HepG2 (cell line): Measurements from ENCODE around the gene FYTTD1. TPM values are rescaled to one million over a fixed set of nuclear protein-coding genes. Genes with fewer than 3 reads are reported as not detected.
A peak's percentile ranks its signal among the peaks of the same experiment; 100 is the strongest.

ENCODE experiments used
- ATAC-seq: fragments of 200-7000 bp; cut with Tn5 transposase; 3 replicates; pipeline ENCODE4 v1.9.1; 2020; ENCODE audit warnings: mild to moderate bottlenecking, moderate library complexity
- BruUV-seq: library from RNA; stranded (reverse); fragments of 400-500 nt; replicated peaks from 2 replicates; lab custom pipeline; 2021; lab: Mats Ljungman, UMichigan
- CTCF ChIA-PET: fragments of 300-600 bp; formaldehyde crosslinking; extraction: SDS; loops from one replicate; lab custom pipeline; 2021; ENCODE audit warnings: low total read pairs, inconsistent platforms, low intra/inter-chr PET ratio; lab: Yijun Ruan, JAX
- POLR2A ChIA-PET: fragments of 350-600 bp; sonication (Branson Sonifier 250); formaldehyde crosslinking; loops from one replicate; lab custom pipeline; 2020; ENCODE audit warnings: antibody characterized with exemption, inconsistent platforms; lab: Yijun Ruan, JAX
- DNase-seq: peaks from one replicate; pipeline ENCODE4 v3.0.0-alpha.2; 2015; ENCODE audit warnings: low spot score
- FAIRE-seq: peaks from 3 replicates; lab custom pipeline; 2011; peaks lifted over from hg19 to GRCh38; lab: Jason Lieb, UNC
- H2AFZ ChIP-seq: one replicate; pipeline ENCODE4 v1.6.1; 2011; ENCODE audit warnings: low read length, inconsistent platforms
- H3K27ac ChIP-seq: fragments of 300-600 bp; 3 replicates; pipeline ENCODE4 v1.8.0; 2011; ENCODE audit warnings: mixed run types, mild to moderate bottlenecking, mixed read lengths, low read length, inconsistent platforms; ENCODE audit not compliant: insufficient read depth; ENCODE audit errors: extremely low read length
- H3K27me3 ChIP-seq, 2 experiments: fragments of 200-600 bp in 1 of 2; 2 replicates in 1 of 2; 3 replicates in 1 of 2; pipeline versions ENCODE4 v1.6.0 to v1.8.0; 2011; ENCODE audit warnings: low read length in 2 of 2, mild to moderate bottlenecking in 2 of 2, moderate library complexity in 2 of 2, inconsistent platforms in 1 of 2; ENCODE audit not compliant: insufficient read depth in 2 of 2, control insufficient read depth in 1 of 2
- H3K36me3 ChIP-seq, 2 experiments: fragments of 200-600 bp in 1 of 2; replicated peaks in 1 of 2; 2 replicates in 1 of 2; 3 replicates in 1 of 2; pipeline versions ENCODE4 v1.5.1 to v1.8.0; 2011; ENCODE audit warnings: low read length in 2 of 2, inconsistent platforms in 1 of 2; ENCODE audit not compliant: insufficient read depth in 2 of 2, control insufficient read depth in 1 of 2
- H3K4me1 ChIP-seq: 2 replicates; pipeline ENCODE4 v1.5.1; 2012; ENCODE audit warnings: low read length, inconsistent platforms; ENCODE audit not compliant: insufficient read depth
- H3K4me2 ChIP-seq: 2 replicates; pipeline ENCODE4 v1.6.0; 2011; ENCODE audit warnings: low read depth, low read length, inconsistent platforms
- H3K4me3 ChIP-seq, 3 experiments: fragments of 200-600 bp in 1 of 3; sonication (generic), shearing (Covaris generic) in 1 of 3; replicated peaks in 1 of 3; 2 replicates each; pipeline ENCODE4 v1.5.1; 2011 to 2016; ENCODE audit warnings: low read length in 3 of 3, inconsistent platforms in 2 of 3, low read depth in 2 of 3, mild to moderate bottlenecking in 2 of 3, control low read depth in 1 of 3, mixed read lengths in 1 of 3; ENCODE audit not compliant: insufficient read depth in 1 of 3
- H3K79me2 ChIP-seq: one replicate; pipeline ENCODE4 v1.6.1; 2011; ENCODE audit warnings: low read length, inconsistent platforms; ENCODE audit not compliant: insufficient read depth
- H3K9ac ChIP-seq: 2 replicates; pipeline ENCODE4 v1.6.0; 2011; ENCODE audit warnings: mild to moderate bottlenecking, low read depth, low read length, inconsistent platforms; ENCODE audit not compliant: insufficient read depth
- H3K9me3 ChIP-seq: 2 replicates; pipeline ENCODE4 v1.5.1; 2012; ENCODE audit warnings: mild to moderate bottlenecking, low read length
- H4K20me1 ChIP-seq: 2 replicates; pipeline ENCODE4 v1.6.0; 2011; ENCODE audit warnings: inconsistent platforms, mild to moderate bottlenecking, low read length, moderate library complexity; ENCODE audit not compliant: insufficient read depth
- ARNT ChIP-seq: fragments of 450-650 bp; IDR thresholded peaks from 2 replicates; pipeline ENCODE4 v1.6.1; 2017
- KAT2B ChIP-seq: fragments of 150-350 bp; IDR thresholded peaks from 2 replicates; pipeline ENCODE4 v1.6.1; 2014; ENCODE audit warnings: low read depth, low read length, borderline replicate concordance
- MAX ChIP-seq: IDR thresholded peaks from 2 replicates; pipeline ENCODE4 v1.6.1; 2012; ENCODE audit warnings: inconsistent platforms
- NFATC3 ChIP-seq: sonication (generic); formaldehyde crosslinking; IDR thresholded peaks from 2 replicates; pipeline ENCODE4 v1.5.1; 2020; ENCODE audit warnings: mild to moderate bottlenecking, missing genetic modification reagents
- SMAD1 ChIP-seq: sonication (generic); formaldehyde crosslinking; IDR thresholded peaks from 2 replicates; pipeline ENCODE4 v1.4.0; 2020; ENCODE audit warnings: missing genetic modification reagents, low read depth, mild to moderate bottlenecking, borderline replicate concordance
- ZBTB3 ChIP-seq: sonication (generic); formaldehyde crosslinking; IDR thresholded peaks from 2 replicates; pipeline ENCODE4 v1.4.0; 2020; ENCODE audit warnings: low read depth, mild to moderate bottlenecking, moderate library complexity, missing genetic modification reagents, borderline replicate concordance
- ZNF331 ChIP-seq: sonication (generic); formaldehyde crosslinking; IDR thresholded peaks from 2 replicates; pipeline ENCODE4 v1.4.0; 2020; ENCODE audit warnings: missing genetic modification reagents
- ZNF407 ChIP-seq: sonication (generic); formaldehyde crosslinking; IDR thresholded peaks from one replicate; pipeline ENCODE4 v1.5.1; 2020; ENCODE audit warnings: mild to moderate bottlenecking, missing genetic modification reagents; ENCODE audit errors: not compliant biosample characterization
- ZNF652 ChIP-seq: IDR thresholded peaks from 2 replicates; pipeline ENCODE4 v1.6.1; 2016; ENCODE audit warnings: low read depth, borderline replicate concordance
- WGBS: methylation state at CpG from one replicate; pipeline ENCODE4 v1.1.6; 2017; ENCODE audit warnings: low lambda C conversion rate; 5-methylcytosine and 5-hydroxymethylcytosine counted together
- in situ Hi-C: cut with HindIII; loops from 2 replicates; pipeline ENCODE4 v1.10.0; 2017; ENCODE audit warnings: low pct_unique_long_range_greater_than_20kb; ENCODE audit not compliant: extremely low pct_ligation_motif_present
- intact Hi-C: fragments of 100-400 bp; cut with micrococcal nuclease; formaldehyde crosslinking; loops from one replicate; pipeline ENCODE4 v1.10.0; 2022; ENCODE audit not compliant: unreplicated experiment
- polyA plus RNA-seq, 8 experiments: library from polyadenylated mRNA; depleted of rRNA in 3 of 8; stranded (reverse) in 7 of 8; unstranded in 1 of 8; fragments of >200 nt; fragmentation: Illumina TruSeq in 4 of 8; extraction: Trizol in 4 of 8; gene quantifications; 2 replicates each; pipeline versions ENCODE4 v1.2.1 to v1.2.3, GENCODE V29; 2011 to 2016; ENCODE audit warnings: low read depth in 4 of 8, missing spikeins in 1 of 8, mixed read lengths in 1 of 8; ENCODE audit not compliant: insufficient read depth in 1 of 8
- total RNA-seq, 5 experiments: library from RNA; depleted of rRNA; stranded (reverse); fragments of >200 nt; fragmentation: Illumina TruSeq; extraction: Trizol; gene quantifications; 2 replicates each; pipeline ENCODE4 v1.2.3, GENCODE V29; 2016; ENCODE audit warnings: low read depth in 1 of 5

FYTTD1 gene
- total and polyA plus RNA-seq, 2 of the 13 experiments (the other 11 are each of a cell fraction or from before 2014, with no cell fraction given) = 6.5 to 28.8 TPM

DNA sequence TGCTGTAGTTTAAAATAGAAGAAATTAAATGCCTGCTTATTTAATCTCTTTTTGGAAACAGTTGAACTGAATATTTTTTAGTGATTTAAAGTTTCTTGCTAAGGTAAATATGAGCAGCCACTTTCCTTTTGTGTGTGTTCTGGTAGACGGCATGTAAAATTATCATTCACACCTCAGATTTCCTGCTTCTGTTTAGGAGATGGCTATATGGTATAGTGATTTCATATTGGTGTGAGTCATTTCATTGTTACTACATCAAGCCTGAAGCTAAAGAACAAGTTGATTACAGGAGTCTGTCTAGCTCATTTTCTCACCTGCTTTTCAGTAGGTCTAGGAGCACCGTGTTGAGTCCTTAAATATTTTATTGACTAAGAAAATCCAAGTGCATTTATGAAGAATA, 43.6 kb downstream of the FYTTD1 start:
- H4K20me1 ChIP-seq = peaks cover 15% of the 10 kb centered on the region; the same call in 1 of the 2 replicates
- H3K4me3 ChIP-seq = no peak overlapping the region
- CTCF ChIA-PET = no interaction called here
- FAIRE-seq = no peak
- H3K27me3 ChIP-seq = no peaks in the 10 kb centered on the region; a peak in 1 of 5 replicates
- peak overlapping the region; percentile 45 for H3K4me2 ChIP-seq
- peaks cover 44% of the 10 kb centered on the region for H3K4me1 ChIP-seq
- no peaks in the 10 kb centered on the region; a peak in 2 of 5 replicates for H3K36me3 ChIP-seq
- POLR2A ChIA-PET = no interaction called here
- no peak for ATAC-seq
- H3K79me2 ChIP-seq = peaks cover 63% of the 10 kb centered on the region
- intact Hi-C loops = loop anchor here (5.0 kb wide), 1 partner anchor 41 kb away; no protein-coding TSS in a partner anchor
- TF ChIP-seq ZNF407 (CRISPR knock-in tag) (no peak), ZNF652 (CRISPR knock-in tag) (no peak), MAX (no peak), NFATC3 (no peak), KAT2B (no peak), ARNT (no peak), SMAD1 (CRISPR knock-in tag) (no peak), ZNF331 (CRISPR knock-in tag) (no peak), ZBTB3 (CRISPR knock-in tag) (no peak)
- TF ChIP-seq, all 625 proteins: peak for 0
- no TSS peak for BruUV-seq
- Histone ChIP-seq H3K9me3 (no peaks in the 10 kb centered on the region), H3K27ac (no peak overlapping the region), H2AFZ (no peak overlapping the region), H3K9ac (no peak overlapping the region)
- 72% methylated on average over 2 of the region's 2 CpGs for WGBS
- DNase-seq = no peak
- in situ Hi-C loops = no loop called here
